Measurements from ENCODE around the gene ZNF569. TPM values are rescaled to one million over a fixed set of nuclear protein-coding genes. Genes with fewer than 3 reads are reported as not detected.

Gene ZNF569
- total RNA-seq, 6 experiments from 2014 or later: 1.2 to 2.6 (median 1.8) TPM

DNA sequence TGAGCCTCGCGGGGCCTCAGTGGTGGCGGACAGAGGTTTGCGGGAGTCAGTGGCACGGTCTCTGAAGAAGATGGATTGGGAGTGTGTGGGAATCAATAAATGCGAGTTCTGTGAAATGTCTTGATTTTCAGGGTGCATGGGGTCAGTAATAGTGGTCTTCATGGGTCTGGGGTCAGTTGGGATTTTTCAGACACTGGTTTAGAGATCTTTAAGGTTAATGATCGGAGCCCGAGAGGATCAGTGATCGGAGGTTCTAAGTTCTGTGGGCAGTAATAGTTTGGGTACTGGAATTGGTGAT lies 39.9 kb upstream of the ZNF569 start:
- Histone ChIP-seq H3K9me3 (peaks cover 0 to 4% (median 0%) of the 10 kb centered on the region in 4 donors), H3K27ac (peak overlapping the region in 1 of 3 donors; percentile 51), H3K36me3 (no peaks in the 10 kb centered on the region), H3K27me3 (no peaks in the 10 kb centered on the region), H3K4me1 (no peaks in the 10 kb centered on the region), H3K4me3 (peak overlapping the region; percentile 51 to 56 (median 56))
- TF ChIP-seq, protein P1, sequence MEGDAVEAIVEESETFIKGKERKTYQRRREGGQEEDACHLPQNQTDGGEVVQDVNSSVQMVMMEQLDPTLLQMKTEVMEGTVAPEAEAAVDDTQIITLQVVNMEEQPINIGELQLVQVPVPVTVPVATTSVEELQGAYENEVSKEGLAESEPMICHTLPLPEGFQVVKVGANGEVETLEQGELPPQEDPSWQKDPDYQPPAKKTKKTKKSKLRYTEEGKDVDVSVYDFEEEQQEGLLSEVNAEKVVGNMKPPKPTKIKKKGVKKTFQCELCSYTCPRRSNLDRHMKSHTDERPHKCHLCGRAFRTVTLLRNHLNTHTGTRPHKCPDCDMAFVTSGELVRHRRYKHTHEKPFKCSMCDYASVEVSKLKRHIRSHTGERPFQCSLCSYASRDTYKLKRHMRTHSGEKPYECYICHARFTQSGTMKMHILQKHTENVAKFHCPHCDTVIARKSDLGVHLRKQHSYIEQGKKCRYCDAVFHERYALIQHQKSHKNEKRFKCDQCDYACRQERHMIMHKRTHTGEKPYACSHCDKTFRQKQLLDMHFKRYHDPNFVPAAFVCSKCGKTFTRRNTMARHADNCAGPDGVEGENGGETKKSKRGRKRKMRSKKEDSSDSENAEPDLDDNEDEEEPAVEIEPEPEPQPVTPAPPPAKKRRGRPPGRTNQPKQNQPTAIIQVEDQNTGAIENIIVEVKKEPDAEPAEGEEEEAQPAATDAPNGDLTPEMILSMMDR (IDR thresholded peaks at IDR 0.05): no peak
- TF ChIP-seq POLR2A (IDR thresholded peaks at IDR 0.05): no peak
- no peak for DNase-seq
- WGBS (ENCODE audit: insufficient coverage, low coverage, low lambda C conversion rate, missing lambda C conversion rate): 5% methylated on average over 9 of the region's 9 CpGs
- no peak for ATAC-seq
- intact Hi-C loops (cut with DNase I): no loop called here

DNA sequence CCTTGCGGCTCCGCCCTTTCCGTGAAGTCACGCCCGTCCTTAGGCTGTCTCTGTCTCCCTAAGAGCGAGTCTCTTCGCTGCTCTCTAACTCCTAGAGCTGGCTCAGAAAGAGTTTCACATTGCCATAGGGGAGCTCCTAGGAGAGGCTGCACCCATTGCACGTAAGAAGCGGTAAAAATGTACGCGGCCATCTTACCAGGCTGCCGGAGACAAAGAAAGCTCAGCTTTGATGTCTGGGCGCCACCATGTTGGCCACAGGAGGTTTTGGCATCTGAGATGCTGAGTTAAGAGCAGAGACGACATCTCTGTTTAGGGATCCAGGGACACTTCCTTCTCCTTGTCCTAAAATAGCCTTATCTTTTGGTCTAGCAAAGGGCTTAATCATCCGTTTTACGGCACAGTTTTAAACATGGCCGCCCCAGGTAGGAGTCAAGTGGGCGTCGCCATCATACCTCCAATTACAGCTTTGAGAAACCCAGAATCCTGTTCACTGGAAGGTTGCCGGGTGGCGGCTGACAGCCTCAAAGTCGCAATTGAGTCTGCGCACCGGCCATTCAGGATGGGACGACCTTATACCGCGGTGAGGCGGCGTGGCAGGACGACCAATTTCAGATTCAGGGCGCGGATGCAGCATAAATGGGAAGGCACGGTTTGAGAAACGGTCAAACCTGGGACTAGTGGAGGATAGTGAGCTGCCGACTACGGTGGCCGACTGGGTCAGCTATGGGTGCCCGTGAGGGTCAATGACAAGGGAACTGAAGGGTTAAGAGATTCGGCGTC lies 39.3 kb upstream of the ZNF569 start, which contains the start of gene ZNF793:
TSS of gene ZNF793 (plus strand) at position 553 of the 780 bp plus-strand sequence. CDS start 16,501 bp downstream, outside the sequence.
- Histone ChIP-seq H3K27me3 (no peaks in the 10 kb centered on the region), H3K4me3 (peak within 1 kb of the TSS; percentile 51 to 56 (median 56)), H3K27ac (peak within 1 kb of the TSS; percentile 40 to 70 (median 51)), H3K4me1 (no peaks in the 10 kb centered on the region), H3K36me3 (no peaks in the 10 kb centered on the region), H3K9me3 (peaks cover 0 to 4% (median 0%) of the 10 kb centered on the region in 4 donors)
- ATAC-seq (peak; percentile 68 to 74 (median 70)), DNase-seq (peak; percentile 43 to 59 (median 43))
- 2% methylated on average over 39 of the region's 40 CpGs for WGBS (ENCODE audit: insufficient coverage, low coverage, low lambda C conversion rate, missing lambda C conversion rate)
- intact Hi-C loops (cut with DNase I): no loop called here
- TF ChIP-seq, protein P1 (IDR thresholded peaks at IDR 0.05): no peak

DNA sequence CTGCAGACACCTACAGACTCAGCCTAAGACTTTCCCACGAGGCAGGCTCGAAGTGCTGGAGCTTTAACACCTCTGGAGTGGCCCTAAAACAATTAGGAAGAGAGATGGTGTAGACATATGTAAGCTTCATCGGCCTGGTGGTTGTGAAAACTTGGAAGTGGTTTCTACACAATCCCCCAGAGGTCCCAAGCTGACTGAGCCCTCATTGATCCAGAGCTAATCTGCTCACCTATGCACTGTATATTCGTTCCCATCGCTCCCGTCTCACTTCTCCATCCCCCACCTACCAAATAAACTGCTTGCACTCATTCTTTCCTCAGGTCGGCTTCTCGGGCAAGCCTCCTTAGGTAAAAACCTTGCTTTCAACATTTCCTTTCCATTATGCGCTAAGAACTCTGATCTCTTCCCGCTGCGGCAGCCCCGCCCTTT lies 38.7 kb upstream of the ZNF569 start:
- TF ChIP-seq POLR2A (IDR thresholded peaks at IDR 0.05): no peak

DNA sequence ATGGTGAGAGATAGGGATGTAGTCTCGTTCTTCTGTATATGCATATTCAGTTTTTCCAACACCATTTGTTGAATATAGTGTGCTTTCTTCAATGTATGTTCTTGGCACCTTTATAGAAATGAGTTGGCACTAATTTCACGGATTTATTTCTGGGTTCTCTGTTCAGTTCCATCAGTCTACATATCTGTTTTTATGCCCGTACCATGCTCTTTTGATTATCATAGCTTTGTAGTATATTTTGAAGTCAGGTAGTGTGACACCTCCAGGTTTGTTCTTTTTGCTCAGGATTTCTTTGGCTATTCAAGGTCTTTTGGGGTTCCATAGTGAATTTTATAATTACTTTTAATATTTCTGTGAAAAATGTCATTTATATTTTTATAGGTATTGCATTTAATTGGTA lies 25.0 kb upstream of the ZNF569 start:
- TF ChIP-seq POLR2A (IDR thresholded peaks at IDR 0.05): no peak
- TF ChIP-seq, protein P1 (IDR thresholded peaks at IDR 0.05): no peak
- H3K9me3 ChIP-seq: peaks cover 0 to 22% (median 4%) of the 10 kb centered on the region in 4 donors
- no peak for DNase-seq
- intact Hi-C loops (cut with DNase I): no loop called here
- H3K27ac ChIP-seq: no peak overlapping the region
- ATAC-seq: no peak
- no peaks in the 10 kb centered on the region for H3K4me1 ChIP-seq
- 48% methylated on average over 3 of the region's 3 CpGs for WGBS (ENCODE audit: insufficient coverage, low coverage, low lambda C conversion rate, missing lambda C conversion rate)
- no peak overlapping the region for H3K4me3 ChIP-seq
- H3K27me3 ChIP-seq: no peaks in the 10 kb centered on the region
- H3K36me3 ChIP-seq: no peaks in the 10 kb centered on the region

More for the DNA sequence above, 38.7 kb upstream of the ZNF569 start:
- no peaks in the 10 kb centered on the region for H3K36me3 ChIP-seq
- H3K27ac ChIP-seq: peak overlapping the region; percentile 40 to 70 (median 51)
- H3K9me3 ChIP-seq: peaks cover 0 to 4% (median 0%) of the 10 kb centered on the region in 4 donors
- no peaks in the 10 kb centered on the region for H3K4me1 ChIP-seq
- intact Hi-C loops (cut with DNase I): no loop called here
- H3K4me3 ChIP-seq: peak overlapping the region; percentile 51 to 56 (median 56)
- ATAC-seq: no peak
- H3K27me3 ChIP-seq: no peaks in the 10 kb centered on the region
- WGBS (ENCODE audit: insufficient coverage, low coverage, low lambda C conversion rate, missing lambda C conversion rate): 3% methylated on average over 9 of the region's 12 CpGs
- no peak for DNase-seq

DNA sequence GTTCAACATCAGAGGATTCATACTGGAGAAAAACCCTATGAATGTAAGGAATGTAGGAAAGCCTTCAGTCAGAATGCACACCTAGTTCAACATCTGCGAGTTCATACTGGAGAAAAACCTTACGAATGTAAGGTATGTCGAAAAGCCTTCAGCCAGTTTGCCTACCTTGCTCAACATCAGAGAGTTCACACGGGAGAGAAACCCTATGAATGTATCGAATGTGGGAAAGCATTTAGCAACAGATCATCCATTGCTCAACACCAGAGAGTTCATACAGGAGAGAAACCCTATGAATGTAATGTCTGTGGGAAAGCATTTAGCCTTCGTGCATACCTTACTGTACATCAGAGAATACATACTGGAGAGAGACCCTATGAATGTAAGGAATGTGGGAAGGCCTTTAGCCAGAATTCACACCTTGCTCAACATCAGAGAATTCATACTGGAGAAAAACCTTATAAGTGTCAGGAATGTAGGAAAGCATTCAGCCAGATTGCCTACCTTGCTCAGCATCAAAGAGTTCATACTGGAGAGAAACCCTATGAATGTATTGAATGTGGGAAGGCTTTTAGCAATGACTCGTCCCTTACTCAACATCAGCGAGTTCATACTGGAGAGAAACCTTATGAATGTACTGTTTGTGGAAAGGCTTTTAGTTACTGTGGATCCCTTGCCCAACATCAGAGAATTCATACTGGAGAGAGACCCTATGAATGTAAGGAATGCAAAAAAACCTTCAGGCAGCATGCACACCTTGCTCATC lies 17.3 kb upstream of the ZNF569 start:
- H3K9me3 ChIP-seq: peaks cover 0 to 84% (median 56%) of the 10 kb centered on the region in 4 donors
- intact Hi-C loops (cut with DNase I): no loop called here
- peaks cover 0 to 47% (median 6%) of the 10 kb centered on the region in 4 donors for H3K36me3 ChIP-seq
- no peak overlapping the region for H3K4me3 ChIP-seq
- TF ChIP-seq, protein P1 (IDR thresholded peaks at IDR 0.05): no peak
- no peak for TF ChIP-seq POLR2A (IDR thresholded peaks at IDR 0.05)
- no peaks in the 10 kb centered on the region for H3K4me1 ChIP-seq
- no peaks in the 10 kb centered on the region for H3K27me3 ChIP-seq
- no peak for DNase-seq
- WGBS (ENCODE audit: insufficient coverage, low coverage, low lambda C conversion rate, missing lambda C conversion rate): 95% methylated on average over 7 of the region's 8 CpGs
- no peak for ATAC-seq
- H3K27ac ChIP-seq: no peak overlapping the region

Measured in right lobe of liver (tissue), 6 donors.